Esophagus muscularis mucosa (tissue), 4 donors: Measurements from ENCODE around the gene HSPA1B.

ENCODE experiments used
- EP300 ChIP-seq: sonication (generic); formaldehyde crosslinking; IDR thresholded peaks from one replicate; pipeline ENCODE4 v1.6.1; 2017; ENCODE audit warnings: antibody characterized with exemption
- POLR2AphosphoS5 ChIP-seq, 2 donors: sonication (generic); formaldehyde crosslinking; IDR thresholded peaks; one replicate each; pipeline ENCODE4 v1.6.1; 2017; ENCODE audit warnings: antibody characterized with exemption in 2 of 2
- TF ChIP-seq, protein P1 (sequence below), 3 experiments: fragments of 200-600 bp in 2 of 3; fragments of 450-650 bp in 1 of 3; sonication (generic) in 2 of 3; IDR thresholded peaks; one replicate each; pipeline ENCODE4 v1.5.1; 2017 to 2019; ENCODE audit warnings: antibody characterized with exemption in 3 of 3, mild to moderate bottlenecking in 2 of 3, moderate library complexity in 1 of 3

DNA sequence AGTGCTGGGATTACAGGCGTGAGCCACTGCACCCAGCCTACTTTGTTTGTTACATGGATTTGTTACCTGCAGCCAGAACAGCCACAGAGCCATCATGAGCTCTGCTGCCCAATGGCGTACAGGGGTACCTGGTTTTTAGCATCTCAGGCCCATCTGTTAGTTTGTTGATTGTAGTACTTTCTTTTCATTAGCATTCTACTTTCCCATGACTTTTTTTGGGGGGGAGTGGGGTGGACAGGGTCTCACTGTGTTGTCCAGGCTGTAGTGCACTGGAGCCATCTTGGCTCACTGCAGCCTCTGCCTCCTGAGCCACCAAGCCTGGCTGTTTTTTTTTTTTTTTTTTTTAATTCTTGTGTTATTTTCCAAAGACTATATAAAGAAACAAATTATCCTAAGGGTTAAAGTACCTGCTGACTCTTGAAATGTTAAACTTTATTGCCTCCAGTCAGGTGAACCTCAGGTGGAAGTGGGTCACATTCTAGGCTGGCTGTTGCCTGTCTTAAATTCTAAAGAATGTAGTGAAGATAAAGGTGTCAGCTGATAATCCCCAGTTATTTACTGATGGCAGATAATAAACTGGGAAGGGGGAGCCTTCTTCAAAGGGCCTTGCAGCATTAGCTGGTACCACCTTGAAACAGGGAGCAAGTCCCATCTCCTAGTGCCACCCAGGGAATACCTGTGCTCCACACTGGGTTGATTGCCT, 19.9 kb downstream of the HSPA1B start:
- TF ChIP-seq, protein P1, sequence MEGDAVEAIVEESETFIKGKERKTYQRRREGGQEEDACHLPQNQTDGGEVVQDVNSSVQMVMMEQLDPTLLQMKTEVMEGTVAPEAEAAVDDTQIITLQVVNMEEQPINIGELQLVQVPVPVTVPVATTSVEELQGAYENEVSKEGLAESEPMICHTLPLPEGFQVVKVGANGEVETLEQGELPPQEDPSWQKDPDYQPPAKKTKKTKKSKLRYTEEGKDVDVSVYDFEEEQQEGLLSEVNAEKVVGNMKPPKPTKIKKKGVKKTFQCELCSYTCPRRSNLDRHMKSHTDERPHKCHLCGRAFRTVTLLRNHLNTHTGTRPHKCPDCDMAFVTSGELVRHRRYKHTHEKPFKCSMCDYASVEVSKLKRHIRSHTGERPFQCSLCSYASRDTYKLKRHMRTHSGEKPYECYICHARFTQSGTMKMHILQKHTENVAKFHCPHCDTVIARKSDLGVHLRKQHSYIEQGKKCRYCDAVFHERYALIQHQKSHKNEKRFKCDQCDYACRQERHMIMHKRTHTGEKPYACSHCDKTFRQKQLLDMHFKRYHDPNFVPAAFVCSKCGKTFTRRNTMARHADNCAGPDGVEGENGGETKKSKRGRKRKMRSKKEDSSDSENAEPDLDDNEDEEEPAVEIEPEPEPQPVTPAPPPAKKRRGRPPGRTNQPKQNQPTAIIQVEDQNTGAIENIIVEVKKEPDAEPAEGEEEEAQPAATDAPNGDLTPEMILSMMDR (IDR thresholded peaks at IDR 0.05), result no peak
- no peak for TF ChIP-seq POLR2AphosphoS5 (IDR thresholded peaks at IDR 0.05)
- no peak for TF ChIP-seq EP300
